IPS-15b (cell line): ENCODE results near the gene HLA-DPB1.
"Not testable (repeated sequence)": the region's sequence is repeated elsewhere in the genome, so short reads cannot be mapped to it uniquely, and the experiment has no call there.

ENCODE experiments used
- H3K27me3 ChIP-seq: one replicate; pipeline ENCODE4 v1.6.1; 2013; ENCODE audit warnings: low read length; ENCODE audit not compliant: control insufficient read depth, insufficient read depth
- H3K36me3 ChIP-seq: one replicate; pipeline ENCODE4 v1.6.1; 2013; ENCODE audit warnings: low read length; ENCODE audit not compliant: control insufficient read depth, insufficient read depth
- H3K4me1 ChIP-seq: one replicate; pipeline ENCODE4 v1.6.1; 2013; ENCODE audit warnings: mild to moderate bottlenecking, low read length; ENCODE audit not compliant: control insufficient read depth, insufficient read depth
- H3K4me3 ChIP-seq: one replicate; pipeline ENCODE4 v1.5.1; 2013; ENCODE audit warnings: low read depth, low read length
- H3K9ac ChIP-seq: one replicate; pipeline ENCODE4 v1.6.1; 2013; ENCODE audit warnings: low read depth, mild to moderate bottlenecking, low read length
- H3K9me3 ChIP-seq: one replicate; pipeline ENCODE4 v1.6.1; 2013; ENCODE audit warnings: mild to moderate bottlenecking, low read length; ENCODE audit not compliant: control insufficient read depth, insufficient read depth

Gene HLA-DPB1

DNA sequence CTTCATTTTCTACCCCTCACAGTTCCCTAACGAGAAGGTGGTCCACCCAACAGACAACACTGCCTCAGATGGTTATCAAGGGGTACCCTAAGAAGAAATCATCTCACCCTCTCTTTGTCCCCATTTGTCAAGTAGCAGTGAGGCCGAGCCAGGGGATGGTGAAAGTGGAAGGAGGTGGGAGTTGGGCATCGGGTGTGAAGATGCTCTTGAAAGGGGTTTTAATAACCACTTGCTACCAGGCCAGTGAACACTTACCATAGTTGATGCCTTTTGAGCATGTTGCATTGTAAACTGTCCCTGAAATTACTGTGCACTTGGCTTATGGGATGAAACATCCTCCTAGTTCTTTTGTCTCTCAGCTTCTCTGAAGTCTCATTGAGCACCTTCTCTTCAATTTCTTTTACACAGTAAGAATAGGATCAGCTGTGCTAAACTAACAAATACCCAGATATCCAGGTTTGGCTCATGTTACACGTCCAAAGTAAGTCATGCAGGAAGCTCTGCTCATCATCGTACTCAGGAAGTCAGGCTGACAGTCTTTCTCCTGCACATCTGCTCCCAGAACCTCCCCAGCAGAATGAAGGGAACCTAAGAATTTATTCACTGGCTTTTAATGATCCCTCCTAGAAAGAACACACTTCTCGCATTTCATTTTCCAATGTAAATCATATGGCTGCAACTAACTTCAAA lies 13.3 kb downstream of the HLA-DPB1 start:
- peaks cover 6% of the 10 kb centered on the region for H3K36me3 ChIP-seq

DNA sequence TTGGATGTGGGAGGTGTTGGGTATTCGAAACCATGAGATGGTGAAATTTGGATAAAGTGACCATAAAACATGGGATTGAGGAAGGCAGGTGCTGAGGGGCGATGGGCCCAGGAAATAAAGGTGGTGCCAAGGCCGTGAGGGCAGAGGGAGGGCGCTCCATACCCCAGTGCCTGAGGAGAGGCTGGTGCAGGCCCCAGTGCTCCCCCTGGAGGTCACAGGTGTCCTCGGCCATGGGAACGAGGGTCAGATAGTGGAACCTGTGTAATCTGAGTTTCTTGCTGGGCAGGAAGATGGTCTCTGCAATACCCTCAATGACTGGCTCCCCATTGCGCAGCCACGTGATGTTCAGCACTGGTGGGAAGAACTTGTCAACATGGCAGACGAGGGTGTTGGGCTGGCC lies 16.2 kb downstream of the HLA-DPB1 start:
- Histone ChIP-seq H3K4me1 (no peaks in the 10 kb centered on the region), H3K9me3 (no peaks in the 10 kb centered on the region), H3K9ac (no peak overlapping the region), H3K36me3 (no peaks in the 10 kb centered on the region), H3K4me3 (no peak overlapping the region), H3K27me3 (peaks cover 14% of the 10 kb centered on the region)

More for the DNA sequence above, 13.3 kb downstream of the HLA-DPB1 start:
- H3K4me1 ChIP-seq = no peaks in the 10 kb centered on the region
- H3K9ac ChIP-seq = no peak overlapping the region
- no peak overlapping the region for H3K4me3 ChIP-seq
- peaks cover 7% of the 10 kb centered on the region for H3K27me3 ChIP-seq
- H3K9me3 ChIP-seq = no peaks in the 10 kb centered on the region

DNA sequence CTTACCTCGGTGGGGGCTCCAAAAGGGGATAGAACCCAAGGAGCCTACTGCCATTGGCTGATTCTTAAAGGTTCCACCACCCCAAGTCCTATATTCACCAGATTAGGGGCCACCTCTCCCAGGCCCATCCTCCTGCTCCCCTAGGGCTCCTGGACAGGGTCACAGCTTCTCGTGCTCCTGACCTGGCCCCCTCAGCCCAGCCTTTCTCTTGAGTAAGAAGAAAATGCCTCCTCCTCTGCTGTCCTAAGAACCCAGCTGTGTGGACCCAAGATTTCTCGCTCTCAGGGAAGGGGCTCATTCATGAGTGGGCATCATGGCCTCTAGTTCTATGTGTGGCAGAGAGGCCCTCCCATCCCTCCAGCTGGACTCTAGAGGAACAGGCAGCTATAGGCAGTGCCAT lies 16.6 kb downstream of the HLA-DPB1 start:
- H3K4me1 ChIP-seq = no peaks in the 10 kb centered on the region
- H3K36me3 ChIP-seq = no peaks in the 10 kb centered on the region
- H3K9me3 ChIP-seq = no peaks in the 10 kb centered on the region
- H3K4me3 ChIP-seq = no peak overlapping the region
- no peak overlapping the region for H3K9ac ChIP-seq
- peaks cover 14% of the 10 kb centered on the region for H3K27me3 ChIP-seq

DNA sequence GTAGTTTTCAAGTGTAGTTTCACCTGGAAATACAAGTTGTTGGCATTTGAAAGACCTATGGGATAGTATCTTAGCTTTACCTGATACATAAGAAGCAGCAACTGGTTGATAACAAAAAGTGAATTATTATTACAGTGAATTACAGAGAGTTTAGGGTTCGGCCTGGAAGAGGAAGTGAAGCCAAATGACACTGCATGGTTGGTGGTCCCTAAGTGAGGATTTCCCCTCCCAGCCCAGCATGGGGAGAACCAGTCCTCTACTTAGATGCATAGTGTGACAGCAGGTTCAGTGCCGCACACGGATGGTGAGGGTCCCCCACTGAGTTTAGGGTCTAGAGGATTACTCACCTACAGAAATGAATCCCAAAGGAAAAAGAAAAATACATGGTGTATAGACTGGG lies 18.1 kb downstream of the HLA-DPB1 start:
- H3K9me3 ChIP-seq = no peaks in the 10 kb centered on the region
- no peaks in the 10 kb centered on the region for H3K36me3 ChIP-seq
- H3K9ac ChIP-seq = no peak overlapping the region
- H3K4me3 ChIP-seq = no peak overlapping the region
- H3K4me1 ChIP-seq = no peaks in the 10 kb centered on the region
- peaks cover 14% of the 10 kb centered on the region for H3K27me3 ChIP-seq

DNA sequence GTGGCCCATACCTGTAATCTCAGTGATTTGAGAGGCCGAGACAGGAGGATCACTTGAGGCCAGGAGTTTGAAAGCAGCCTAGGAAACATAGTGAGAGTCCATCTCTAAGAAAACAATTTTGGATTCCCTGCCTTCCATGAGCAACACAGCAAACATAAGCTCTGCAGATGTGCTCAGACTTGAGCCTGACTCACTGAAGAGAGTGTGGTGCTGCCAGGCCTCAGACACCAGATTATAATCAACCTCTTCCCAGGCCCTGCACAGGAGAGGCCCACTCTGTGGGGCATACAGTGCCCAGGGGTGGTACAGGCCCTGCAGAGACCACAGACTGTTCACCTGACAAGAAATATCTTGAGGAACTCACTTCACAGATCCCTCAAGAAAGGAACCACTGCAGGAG lies 19.9 kb downstream of the HLA-DPB1 start:
- H3K9ac ChIP-seq = no peak overlapping the region
- peaks cover 14% of the 10 kb centered on the region for H3K27me3 ChIP-seq
- no peak overlapping the region for H3K4me3 ChIP-seq
- no peaks in the 10 kb centered on the region for H3K9me3 ChIP-seq
- H3K4me1 ChIP-seq = no peaks in the 10 kb centered on the region
- H3K36me3 ChIP-seq = no peaks in the 10 kb centered on the region

DNA sequence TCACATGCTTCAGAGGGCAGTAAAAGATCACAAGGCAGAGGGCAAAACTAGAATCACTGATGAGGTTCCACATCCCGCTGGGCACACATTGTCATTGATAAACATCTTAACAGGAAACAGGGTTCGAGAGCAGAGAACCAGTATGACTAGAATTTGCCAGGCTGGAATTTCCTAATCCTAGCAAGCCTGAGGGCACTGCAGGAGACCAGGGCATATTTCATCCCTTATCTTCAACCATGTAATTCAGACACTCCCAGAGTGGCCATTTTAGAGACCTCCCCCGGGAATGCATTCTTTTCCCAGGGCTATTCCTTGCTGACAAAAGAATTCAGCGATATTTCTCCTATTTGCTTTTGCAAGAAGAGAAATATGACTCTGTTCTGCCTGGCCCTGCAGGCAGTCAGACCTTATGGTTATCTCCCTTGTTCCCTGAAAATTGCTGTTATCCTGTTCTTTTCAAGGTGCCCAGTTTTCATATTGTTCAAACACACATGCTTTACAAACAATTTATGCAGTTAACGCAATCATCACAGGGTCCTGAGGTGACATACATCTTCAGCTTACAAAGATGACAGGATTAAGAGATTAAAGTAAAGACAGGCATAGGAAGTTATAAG lies 25.4 kb downstream of the HLA-DPB1 start:
- H3K27me3 ChIP-seq, H3K4me3 ChIP-seq, H3K9ac ChIP-seq, H3K9me3 ChIP-seq, H3K36me3 ChIP-seq, H3K4me1 ChIP-seq: not testable (repeated sequence)

DNA sequence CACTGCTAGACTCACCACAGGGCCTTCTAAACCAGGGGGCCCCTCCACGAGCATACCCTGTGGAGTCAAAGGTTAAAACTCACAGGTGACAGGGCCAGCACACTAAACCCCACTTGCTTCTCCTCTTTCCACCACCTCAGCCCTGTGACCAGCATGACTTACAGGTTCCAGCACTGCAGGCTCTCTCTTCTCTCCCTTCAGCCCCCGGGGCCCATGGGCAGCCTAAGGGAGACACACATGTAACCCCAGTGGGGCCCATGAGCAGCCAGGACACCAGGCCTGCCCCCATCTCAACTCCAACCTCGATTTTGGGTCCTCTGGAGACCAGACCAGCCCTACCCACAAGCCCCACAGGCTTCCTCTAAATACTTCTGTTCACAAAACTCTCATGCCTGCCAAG lies 28.0 kb downstream of the HLA-DPB1 start:
- Histone ChIP-seq H3K27me3 (peaks cover 4% of the 10 kb centered on the region), H3K9me3 (peaks cover 3% of the 10 kb centered on the region), H3K9ac (no peak overlapping the region), H3K36me3 (no peaks in the 10 kb centered on the region), H3K4me3 (no peak overlapping the region), H3K4me1 (no peaks in the 10 kb centered on the region)

DNA sequence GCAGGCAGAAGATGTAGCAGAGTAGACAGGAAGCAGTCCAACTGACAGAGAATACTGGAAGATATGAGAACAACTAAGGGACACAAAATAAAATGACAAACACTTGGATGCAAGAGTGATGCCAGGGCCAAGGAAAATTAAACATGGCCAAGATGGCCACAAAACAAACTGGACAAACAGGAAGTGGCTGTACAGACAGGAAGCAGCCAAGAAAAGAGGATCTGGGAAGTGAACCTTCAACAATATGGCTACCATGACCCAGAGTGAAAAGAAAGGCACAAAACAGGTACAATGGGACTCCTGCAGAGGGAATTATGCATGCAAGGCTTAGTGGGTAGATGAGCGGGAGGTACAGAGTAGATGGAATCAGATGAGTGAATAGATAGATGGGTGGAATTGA lies 29.1 kb downstream of the HLA-DPB1 start:
- H3K4me1 ChIP-seq = no peaks in the 10 kb centered on the region
- peaks cover 4% of the 10 kb centered on the region for H3K27me3 ChIP-seq
- H3K9ac ChIP-seq = no peak overlapping the region
- H3K36me3 ChIP-seq = no peaks in the 10 kb centered on the region
- no peak overlapping the region for H3K4me3 ChIP-seq
- peaks cover 3% of the 10 kb centered on the region for H3K9me3 ChIP-seq

DNA sequence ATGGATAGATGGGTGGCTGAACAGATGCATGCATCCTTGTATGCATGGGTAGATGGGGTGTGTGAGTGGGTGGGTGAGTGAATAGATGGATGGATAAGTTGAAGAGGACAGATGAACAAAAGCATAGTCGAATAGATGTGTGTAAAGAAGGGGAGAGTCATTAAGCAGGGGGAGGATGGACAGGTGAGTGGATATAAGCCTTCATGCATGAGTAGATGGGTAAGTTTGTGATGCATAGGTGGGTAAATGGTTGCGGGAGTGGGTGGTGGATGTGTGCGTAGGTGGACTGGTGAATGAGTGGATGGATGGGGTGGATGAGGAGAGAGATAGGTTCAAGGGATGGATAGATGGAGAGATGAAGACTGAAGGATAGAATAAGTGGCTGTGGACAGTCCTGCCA lies 29.6 kb downstream of the HLA-DPB1 start:
- Histone ChIP-seq H3K9me3 (peaks cover 3% of the 10 kb centered on the region), H3K27me3 (peaks cover 4% of the 10 kb centered on the region), H3K4me3 (no peak overlapping the region), H3K36me3 (no peaks in the 10 kb centered on the region), H3K9ac (no peak overlapping the region), H3K4me1 (no peaks in the 10 kb centered on the region)

DNA sequence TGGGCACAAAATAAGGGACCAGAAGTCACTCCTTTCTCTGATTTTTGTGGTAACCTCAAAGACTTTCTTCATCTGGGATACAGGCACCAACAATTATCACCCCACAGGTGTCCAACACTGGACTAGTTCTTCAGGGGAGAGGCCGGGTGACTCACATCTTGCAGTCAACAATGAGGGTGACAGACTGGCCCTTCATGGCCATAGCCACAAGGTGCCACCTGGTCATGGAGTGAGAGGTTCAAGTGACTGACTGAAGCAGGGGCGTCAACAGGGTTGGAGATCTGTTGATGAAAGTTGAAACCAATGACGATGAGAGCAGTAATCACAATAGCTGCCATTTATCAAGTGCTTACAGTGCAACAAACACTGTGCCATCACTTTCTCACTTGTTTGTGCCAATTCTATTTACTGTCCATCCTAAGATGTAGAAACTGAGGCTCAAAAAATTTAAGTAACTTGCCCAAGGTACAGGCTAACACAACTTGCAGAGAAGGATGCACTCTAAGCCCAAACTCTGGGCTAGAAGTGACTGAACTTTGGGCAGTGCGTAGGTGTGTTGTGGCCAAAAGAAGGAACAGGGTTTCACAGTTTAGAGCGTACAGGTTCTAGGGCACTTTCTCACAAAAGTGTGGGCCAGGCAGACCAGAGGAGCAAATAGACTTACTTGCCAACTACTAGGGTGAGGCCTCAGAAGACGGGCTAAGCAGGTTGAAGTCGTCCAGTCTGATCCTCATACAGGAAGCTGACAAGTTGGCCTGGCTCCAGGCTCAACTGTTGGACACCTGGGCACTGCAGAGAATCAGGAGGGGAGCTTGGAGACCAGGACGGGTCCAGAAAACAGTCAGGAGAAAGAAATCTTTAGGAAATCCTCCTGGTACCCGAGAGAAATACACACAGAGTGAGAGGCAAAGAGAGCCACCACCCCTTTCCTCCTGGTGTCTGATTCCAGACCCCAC lies 30.4 kb downstream of the HLA-DPB1 start:
- Histone ChIP-seq H3K27me3 (peaks cover 4% of the 10 kb centered on the region), H3K9me3 (no peaks in the 10 kb centered on the region), H3K36me3 (no peaks in the 10 kb centered on the region), H3K4me3 (no peak overlapping the region), H3K4me1 (no peaks in the 10 kb centered on the region), H3K9ac (no peak overlapping the region)

DNA sequence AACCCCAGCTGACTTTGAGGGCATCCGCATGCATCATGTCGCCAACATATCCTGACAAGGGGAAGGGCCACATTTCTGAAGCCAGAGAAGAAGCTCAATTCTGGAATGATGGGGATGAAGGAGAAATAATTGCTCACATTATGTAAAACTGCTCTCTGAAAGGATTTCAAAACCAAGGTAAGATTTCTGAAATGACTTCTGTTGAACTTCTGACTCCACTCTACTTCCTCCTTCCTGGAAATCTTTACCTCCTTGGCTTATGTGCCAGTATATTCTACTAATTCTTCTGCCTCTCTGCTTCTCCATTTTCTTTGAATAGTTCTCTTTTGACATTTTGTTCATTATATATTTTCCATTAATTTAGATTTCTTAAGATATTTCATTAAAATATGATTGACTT lies 31.9 kb downstream of the HLA-DPB1 start:
- Histone ChIP-seq H3K36me3 (no peaks in the 10 kb centered on the region), H3K4me3 (no peak overlapping the region), H3K4me1 (no peaks in the 10 kb centered on the region), H3K9me3 (no peaks in the 10 kb centered on the region), H3K9ac (no peak overlapping the region), H3K27me3 (peaks cover 4% of the 10 kb centered on the region)
